Measurements from ENCODE around the gene GABRB1.

GABRB1 gene

DNA sequence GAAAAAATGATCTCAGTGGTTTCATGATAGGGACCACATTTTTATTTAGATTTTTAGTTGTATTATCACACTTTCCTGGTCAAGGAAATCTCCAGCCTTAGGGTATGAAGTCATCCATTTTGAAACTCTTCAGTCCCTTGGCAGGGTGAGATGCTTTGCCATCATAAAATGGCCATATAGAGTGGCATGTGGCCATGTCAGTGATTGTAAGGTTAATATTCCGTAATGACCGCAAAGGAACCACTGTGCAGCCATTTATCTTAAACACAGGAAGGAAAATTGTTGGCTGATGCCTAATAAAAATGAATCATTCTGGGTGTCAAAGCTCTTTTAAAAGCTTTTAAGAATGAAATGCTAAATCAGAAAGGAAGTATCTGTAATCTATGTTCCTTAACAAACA is 396.6 kb downstream of the GABRB1 start:
- Histone ChIP-seq H4K8ac (ENCODE audit: low read depth, low read length) (no peak overlapping the region), H3K27me3 (ENCODE audit: insufficient read depth, low read length) (no peaks in the 10 kb centered on the region), H3K9ac (ENCODE audit: low read length) (no peak overlapping the region), H2AFZ (ENCODE audit: insufficient read depth, low read length, poor library complexity) (no peak overlapping the region), H3K23ac (ENCODE audit: low read length) (no peak overlapping the region), H3K4me3 (ENCODE audit: low read depth, low read length) (no peak overlapping the region), H3K9me3 (ENCODE audit: insufficient read depth, low read depth, low read length) (no peaks in the 10 kb centered on the region), H4K91ac (ENCODE audit: low read depth, low read length) (no peak overlapping the region), H4K12ac (ENCODE audit: low read depth, low read length) (no peak overlapping the region), H3K79me2 (ENCODE audit: control insufficient read depth, insufficient read depth, low read length, poor library complexity) (no peaks in the 10 kb centered on the region), H2AK5ac (ENCODE audit: low read length) (no peak overlapping the region), H3K4me2 (ENCODE audit: low read length) (no peak overlapping the region), H3K18ac (ENCODE audit: low read length) (no peak overlapping the region), H2BK5ac (ENCODE audit: low read depth, low read length, poor library complexity) (no peak overlapping the region), H3K14ac (ENCODE audit: low read length) (no peak overlapping the region), H2BK120ac (ENCODE audit: insufficient read depth, low read length, poor library complexity) (no peak overlapping the region), H3K4ac (ENCODE audit: low read depth, low read length) (no peak overlapping the region), H2BK12ac (ENCODE audit: low read length) (no peak overlapping the region), H3K27ac (ENCODE audit: low read depth, low read length) (no peak overlapping the region), H3K79me1 (ENCODE audit: low read length) (peaks cover 2% of the 10 kb centered on the region), H3K36me3 (ENCODE audit: control insufficient read depth in 1 of 2, insufficient read depth in 2 of 2, low read length in 2 of 2) (no peaks in the 10 kb centered on the region), H3K4me1 (ENCODE audit: control insufficient read depth in 1 of 2, insufficient read depth in 2 of 2, low read length in 2 of 2) (no peaks in the 10 kb centered on the region)
- no peak for DNase-seq
- no CpG with 5 or more reads among the region's 2 CpGs for WGBS (ENCODE audit: extremely low coverage, insufficient coverage, insufficient read length)

GRCh38 chr4:47432749-47433148 is 401.4 kb downstream of the GABRB1 start:
- Histone ChIP-seq H2BK12ac (ENCODE audit: low read length) (no peak overlapping the region), H2BK5ac (ENCODE audit: low read depth, low read length, poor library complexity) (no peak overlapping the region), H3K27me3 (ENCODE audit: insufficient read depth, low read length) (no peaks in the 10 kb centered on the region), H3K9ac (ENCODE audit: low read length) (no peak overlapping the region), H3K9me3 (ENCODE audit: insufficient read depth, low read depth, low read length) (no peaks in the 10 kb centered on the region), H3K4me1 (ENCODE audit: control insufficient read depth in 1 of 2, insufficient read depth in 2 of 2, low read length in 2 of 2) (no peaks in the 10 kb centered on the region), H3K14ac (ENCODE audit: low read length) (no peak overlapping the region), H2AFZ (ENCODE audit: insufficient read depth, low read length, poor library complexity) (no peak overlapping the region), H2AK5ac (ENCODE audit: low read length) (no peak overlapping the region), H3K4ac (ENCODE audit: low read depth, low read length) (no peak overlapping the region), H3K18ac (ENCODE audit: low read length) (no peak overlapping the region), H2BK120ac (ENCODE audit: insufficient read depth, low read length, poor library complexity) (no peak overlapping the region), H4K12ac (ENCODE audit: low read depth, low read length) (no peak overlapping the region), H4K8ac (ENCODE audit: low read depth, low read length) (no peak overlapping the region), H3K27ac (ENCODE audit: low read depth, low read length) (no peak overlapping the region), H3K36me3 (ENCODE audit: control insufficient read depth in 1 of 2, insufficient read depth in 2 of 2, low read length in 2 of 2) (no peaks in the 10 kb centered on the region), H4K91ac (ENCODE audit: low read depth, low read length) (no peak overlapping the region), H3K4me2 (ENCODE audit: low read length) (no peak overlapping the region), H3K79me2 (ENCODE audit: control insufficient read depth, insufficient read depth, low read length, poor library complexity) (no peaks in the 10 kb centered on the region), H3K23ac (ENCODE audit: low read length) (no peak overlapping the region), H3K4me3 (ENCODE audit: low read depth, low read length) (no peak overlapping the region), H3K79me1 (ENCODE audit: low read length) (no peaks in the 10 kb centered on the region)
- no peak for DNase-seq
- no CpG with 5 or more reads among the region's 1 CpG for WGBS (ENCODE audit: extremely low coverage, insufficient coverage, insufficient read length)

DNA sequence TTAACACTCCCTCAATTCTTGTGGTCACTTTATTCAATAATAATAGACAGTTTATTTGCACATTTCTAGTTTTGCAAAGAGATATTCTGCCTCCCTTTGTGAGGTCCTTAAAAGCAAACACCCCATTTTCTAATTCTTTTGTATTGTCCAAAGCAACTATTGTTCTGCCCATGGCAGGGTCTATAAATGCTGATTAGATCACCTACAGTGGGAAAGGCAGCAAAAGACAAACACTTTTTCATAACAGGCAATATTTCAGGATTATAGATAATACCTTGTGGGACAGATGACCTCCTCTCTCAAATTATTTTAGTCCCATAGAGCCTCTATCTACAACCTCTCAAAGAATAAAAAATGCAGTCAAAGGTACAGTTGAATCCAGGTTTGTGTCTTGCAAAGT is 403.6 kb downstream of the GABRB1 start:
- Histone ChIP-seq H3K27ac (ENCODE audit: low read depth, low read length) (no peak overlapping the region), H3K18ac (ENCODE audit: low read length) (no peak overlapping the region), H3K36me3 (ENCODE audit: control insufficient read depth in 1 of 2, insufficient read depth in 2 of 2, low read length in 2 of 2) (no peaks in the 10 kb centered on the region), H3K4ac (ENCODE audit: low read depth, low read length) (no peak overlapping the region), H3K23ac (ENCODE audit: low read length) (no peak overlapping the region), H3K4me2 (ENCODE audit: low read length) (no peak overlapping the region), H4K12ac (ENCODE audit: low read depth, low read length) (no peak overlapping the region), H3K9me3 (ENCODE audit: insufficient read depth, low read depth, low read length) (no peaks in the 10 kb centered on the region), H3K27me3 (ENCODE audit: insufficient read depth, low read length) (no peaks in the 10 kb centered on the region), H3K14ac (ENCODE audit: low read length) (no peak overlapping the region), H2BK120ac (ENCODE audit: insufficient read depth, low read length, poor library complexity) (no peak overlapping the region), H2BK5ac (ENCODE audit: low read depth, low read length, poor library complexity) (no peak overlapping the region), H3K9ac (ENCODE audit: low read length) (no peak overlapping the region), H4K8ac (ENCODE audit: low read depth, low read length) (no peak overlapping the region), H2AK5ac (ENCODE audit: low read length) (no peak overlapping the region), H2AFZ (ENCODE audit: insufficient read depth, low read length, poor library complexity) (no peak overlapping the region), H4K91ac (ENCODE audit: low read depth, low read length) (no peak overlapping the region), H3K79me2 (ENCODE audit: control insufficient read depth, insufficient read depth, low read length, poor library complexity) (no peaks in the 10 kb centered on the region), H3K4me1 (ENCODE audit: control insufficient read depth in 1 of 2, insufficient read depth in 2 of 2, low read length in 2 of 2) (no peaks in the 10 kb centered on the region), H2BK12ac (ENCODE audit: low read length) (no peak overlapping the region), H3K4me3 (ENCODE audit: low read depth, low read length) (no peak overlapping the region), H3K79me1 (ENCODE audit: low read length) (no peaks in the 10 kb centered on the region)
- no peak for DNase-seq

- Histone ChIP-seq H3K9ac (ENCODE audit: low read length) (no peak overlapping the region), H3K23ac (ENCODE audit: low read length) (no peak overlapping the region), H3K4me2 (ENCODE audit: low read length) (no peak overlapping the region), H3K27me3 (ENCODE audit: insufficient read depth, low read length) (no peaks in the 10 kb centered on the region), H3K4me1 (ENCODE audit: control insufficient read depth in 1 of 2, insufficient read depth in 2 of 2, low read length in 2 of 2) (peaks cover 0 to 5% of the 10 kb centered on the region in 2 experiments), H4K12ac (ENCODE audit: low read depth, low read length) (no peak overlapping the region), H2AFZ (ENCODE audit: insufficient read depth, low read length, poor library complexity) (no peak overlapping the region), H4K8ac (ENCODE audit: low read depth, low read length) (no peak overlapping the region), H3K9me3 (ENCODE audit: insufficient read depth, low read depth, low read length) (no peaks in the 10 kb centered on the region), H3K14ac (ENCODE audit: low read length) (no peak overlapping the region), H3K4ac (ENCODE audit: low read depth, low read length) (no peak overlapping the region), H4K91ac (ENCODE audit: low read depth, low read length) (no peak overlapping the region), H2BK12ac (ENCODE audit: low read length) (no peak overlapping the region), H2AK5ac (ENCODE audit: low read length) (no peak overlapping the region), H3K79me1 (ENCODE audit: low read length) (no peaks in the 10 kb centered on the region), H2BK5ac (ENCODE audit: low read depth, low read length, poor library complexity) (no peak overlapping the region), H3K4me3 (ENCODE audit: low read depth, low read length) (no peak overlapping the region), H3K27ac (ENCODE audit: low read depth, low read length) (no peak overlapping the region), H2BK120ac (ENCODE audit: insufficient read depth, low read length, poor library complexity) (no peak overlapping the region), H3K79me2 (ENCODE audit: control insufficient read depth, insufficient read depth, low read length, poor library complexity) (no peaks in the 10 kb centered on the region), H3K18ac (ENCODE audit: low read length) (no peak overlapping the region), H3K36me3 (ENCODE audit: control insufficient read depth in 1 of 2, insufficient read depth in 2 of 2, low read length in 2 of 2) (no peaks in the 10 kb centered on the region)
- no CpG with 5 or more reads among the region's 5 CpGs for WGBS (ENCODE audit: extremely low coverage, insufficient coverage, insufficient read length)
- DNase-seq: no peak
These were observed 411.6 kb downstream of the GABRB1 start for GRCh38 chr4:47442980-47443379.
